Measurements from ENCODE around the gene MED16. TPM values are rescaled to one million over a fixed set of nuclear protein-coding genes. Genes with fewer than 3 reads are reported as not detected.
"Not testable (repeated sequence)": the region's sequence is repeated elsewhere in the genome, so short reads cannot be mapped to it uniquely, and the experiment has no call there.

The MED16 gene
- total RNA-seq, 1 donor from 2014 or later: 66.9 TPM

GRCh38 chr19:889662-890295 lies 3.2 kb downstream of the MED16 start:
- DNase-seq (ENCODE audit: low spot score): no peak

- no peak for DNase-seq (ENCODE audit: low spot score)
Measured at GRCh38 chr19:888581-889385, 4.2 kb downstream of the MED16 start.

GRCh38 chr19:887599-887998 lies 5.4 kb downstream of the MED16 start:
- DNase-seq (ENCODE audit: low spot score): no peak

DNA sequence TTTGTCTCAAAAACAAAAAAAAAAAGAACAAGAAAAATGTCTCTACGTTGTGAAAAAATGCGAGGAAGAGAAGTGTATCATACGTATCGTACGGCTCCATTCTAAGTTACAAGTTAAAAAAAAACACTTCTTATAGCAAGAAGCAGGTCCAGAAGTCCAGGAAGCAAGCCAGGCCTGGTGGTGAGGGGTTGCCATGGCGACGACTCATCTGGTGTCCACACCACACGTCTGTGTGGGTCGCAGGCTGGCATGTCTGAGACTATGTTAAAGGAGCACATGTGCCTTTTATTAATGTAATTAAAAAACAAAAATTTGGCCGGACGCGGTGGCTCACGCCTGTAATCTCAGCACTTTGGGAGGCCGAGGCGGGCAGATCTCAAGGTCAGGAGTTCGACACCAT lies 5.9 kb downstream of the MED16 start:
- no peak for DNase-seq (ENCODE audit: low spot score)

DNA sequence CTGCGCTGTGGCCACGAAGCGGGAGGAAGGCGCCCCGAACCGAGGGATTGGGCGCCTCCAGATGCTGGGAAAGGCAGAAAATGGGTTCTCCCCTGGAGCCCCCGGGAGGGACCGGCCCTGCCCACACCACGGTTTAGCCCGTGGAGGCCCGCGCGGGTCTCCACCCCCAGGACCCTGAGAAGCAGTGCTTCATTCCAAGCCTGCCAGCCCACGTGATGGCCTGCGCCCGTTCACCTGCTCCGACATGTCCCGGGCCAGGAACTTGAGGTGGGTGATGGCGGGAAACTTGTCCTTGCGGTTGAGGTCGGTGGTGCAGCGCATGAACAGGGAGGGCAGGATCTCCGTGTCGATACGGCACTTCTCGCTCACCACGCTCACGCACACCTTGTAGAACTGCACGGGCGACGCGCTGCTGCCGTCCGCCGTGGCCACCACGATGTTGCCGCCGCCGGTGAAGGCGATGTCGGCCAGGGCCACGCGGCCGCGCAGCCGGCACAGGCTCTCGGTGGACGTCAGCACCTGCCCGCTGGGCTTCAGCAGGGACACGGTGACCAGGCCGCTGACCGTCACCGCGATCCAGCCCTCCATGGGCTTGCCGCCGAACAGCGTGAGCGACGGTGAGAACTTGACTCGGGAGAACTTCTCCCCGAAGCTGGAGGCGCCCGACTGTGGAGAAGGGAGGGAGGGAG lies 7.3 kb downstream of the MED16 start:
- no peak for DNase-seq (ENCODE audit: low spot score)

GRCh38 chr19:884420-885211 lies 8.4 kb downstream of the MED16 start:
- DNase-seq (ENCODE audit: low spot score): no peak

DNA sequence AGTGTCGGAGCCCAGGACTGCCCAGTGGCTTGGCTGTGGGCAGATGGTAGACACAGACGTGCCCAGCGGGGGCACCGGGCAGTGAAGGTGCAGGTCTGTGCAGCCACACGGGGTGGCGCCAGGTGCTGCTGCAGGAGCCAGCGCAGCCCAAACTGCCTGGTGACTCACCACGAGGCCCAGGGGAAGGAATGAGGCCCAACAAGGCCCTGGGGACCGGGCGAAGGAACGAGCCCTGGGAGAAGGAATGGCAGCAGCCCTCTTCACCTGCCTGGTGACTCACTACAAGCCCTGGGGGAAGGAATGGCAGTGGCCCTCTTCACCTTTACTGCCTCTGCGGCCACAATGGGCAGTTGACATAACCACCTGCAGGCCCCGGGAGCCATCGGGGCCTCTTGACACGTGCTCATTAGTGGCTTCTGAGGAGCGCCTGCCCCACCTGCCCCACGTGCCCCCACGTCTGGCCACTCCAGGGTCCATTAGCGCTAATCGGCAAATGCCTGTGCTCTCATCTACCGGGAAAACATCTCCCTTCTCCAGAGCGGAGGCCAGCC lies 9.3 kb downstream of the MED16 start:
- DNase-seq (ENCODE audit: low spot score): no peak

GRCh38 chr19:882871-883497 lies 10.0 kb downstream of the MED16 start:
- no peak for DNase-seq (ENCODE audit: low spot score)

DNA sequence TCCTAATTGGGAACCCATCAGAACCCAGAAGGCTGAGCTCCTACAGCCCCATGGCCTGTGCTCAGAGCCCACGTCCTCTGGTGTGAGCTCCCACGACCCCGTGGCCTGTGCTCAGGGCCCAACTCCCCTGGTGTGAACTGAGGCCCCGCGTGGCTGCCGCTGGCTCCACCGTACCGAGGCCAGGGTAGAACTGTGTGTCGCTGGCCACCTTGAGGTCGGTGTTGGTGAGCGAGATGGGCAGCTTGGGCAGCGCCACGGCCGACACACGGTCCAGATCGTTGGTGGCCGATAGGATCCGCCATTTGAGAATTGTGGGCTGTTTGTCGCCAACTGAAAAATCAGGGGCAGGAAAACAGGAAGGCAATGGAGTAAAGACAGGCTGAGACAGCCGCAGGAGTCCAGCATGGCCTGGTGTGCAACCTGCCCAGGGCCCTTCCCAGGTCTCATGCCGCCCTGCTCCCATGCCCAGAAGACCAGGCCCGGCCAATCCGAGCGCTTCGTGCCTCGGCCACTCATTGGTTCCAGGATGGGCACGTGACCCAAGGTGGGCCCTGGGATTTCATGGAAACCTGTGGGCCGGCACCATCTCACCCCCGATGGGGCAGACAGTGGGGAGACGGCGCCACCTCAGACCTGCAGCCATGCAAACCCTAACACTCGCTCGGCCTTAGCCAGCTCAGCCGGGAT lies 11.5 kb downstream of the MED16 start:
- DNase-seq (ENCODE audit: low spot score): no peak

- no peak for DNase-seq (ENCODE audit: low spot score)
Measured at GRCh38 chr19:879711-880438, 13.1 kb downstream of the MED16 start.

- not testable (repeated sequence) for DNase-seq (ENCODE audit: low spot score)
Measured at GRCh38 chr19:878751-879561, 14.0 kb downstream of the MED16 start.

DNA sequence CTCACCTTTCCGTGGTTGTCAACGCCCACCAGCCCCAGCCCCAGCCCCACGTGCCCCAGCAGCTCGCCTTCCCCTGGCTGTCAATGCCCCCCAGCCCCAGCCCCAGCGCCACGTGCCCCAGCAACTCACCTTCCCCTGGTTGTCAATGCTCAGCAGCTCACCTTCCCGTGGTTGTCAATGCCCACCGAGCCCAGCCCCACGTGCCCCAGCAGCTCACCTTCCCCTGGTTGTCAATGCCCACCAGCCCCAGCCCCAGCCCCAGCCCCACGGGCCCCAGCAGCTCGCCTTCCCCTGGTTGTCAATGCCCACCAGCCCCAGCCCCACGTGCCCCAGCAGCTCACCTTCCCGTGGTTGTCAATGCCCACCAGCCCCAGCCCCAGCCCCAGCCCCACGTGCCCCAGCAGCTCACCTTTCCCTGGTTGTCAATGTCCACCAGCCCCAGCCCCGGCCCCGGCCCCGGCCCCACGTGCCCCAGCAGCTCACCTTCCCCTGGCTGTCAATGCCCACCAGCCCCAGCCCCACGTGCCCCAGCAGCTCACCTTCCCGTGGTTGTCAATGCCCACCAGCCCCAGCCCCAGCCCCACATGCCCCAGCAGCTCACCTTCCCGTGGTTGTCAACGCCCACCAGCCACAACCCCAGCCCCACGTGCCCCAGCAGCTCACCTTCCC lies 14.9 kb downstream of the MED16 start:
- DNase-seq (ENCODE audit: low spot score): not testable (repeated sequence)

DNA sequence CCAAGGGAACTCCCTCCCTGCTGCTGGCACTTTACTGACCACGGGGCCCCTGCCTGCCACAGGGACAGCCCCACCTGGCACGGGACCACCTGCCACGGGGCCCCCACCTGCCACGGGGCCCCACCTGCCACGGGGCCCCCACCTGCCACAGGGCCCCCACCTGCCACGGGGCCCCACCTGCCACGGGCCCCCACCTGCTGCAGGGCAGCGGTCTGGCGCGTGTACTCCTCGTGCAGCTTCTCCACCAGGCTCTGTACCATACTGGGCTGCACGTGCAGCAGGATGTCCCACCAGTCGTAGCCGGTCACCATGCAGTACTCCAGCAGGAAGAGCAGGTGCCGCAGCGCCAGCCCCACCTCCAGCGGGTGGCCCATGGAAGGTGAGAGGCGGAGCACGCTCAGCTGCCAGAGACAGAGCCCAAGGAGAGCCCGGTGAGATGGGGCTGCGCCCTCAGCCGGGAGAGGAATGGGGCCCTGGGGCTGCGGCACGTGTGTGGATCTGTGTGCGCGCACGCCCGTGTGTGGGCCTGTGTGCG lies 16.1 kb downstream of the MED16 start:
- no peak for DNase-seq (ENCODE audit: low spot score)

GRCh38 chr19:876089-876488 lies 16.9 kb downstream of the MED16 start:
- no peak for DNase-seq (ENCODE audit: low spot score)

DNA sequence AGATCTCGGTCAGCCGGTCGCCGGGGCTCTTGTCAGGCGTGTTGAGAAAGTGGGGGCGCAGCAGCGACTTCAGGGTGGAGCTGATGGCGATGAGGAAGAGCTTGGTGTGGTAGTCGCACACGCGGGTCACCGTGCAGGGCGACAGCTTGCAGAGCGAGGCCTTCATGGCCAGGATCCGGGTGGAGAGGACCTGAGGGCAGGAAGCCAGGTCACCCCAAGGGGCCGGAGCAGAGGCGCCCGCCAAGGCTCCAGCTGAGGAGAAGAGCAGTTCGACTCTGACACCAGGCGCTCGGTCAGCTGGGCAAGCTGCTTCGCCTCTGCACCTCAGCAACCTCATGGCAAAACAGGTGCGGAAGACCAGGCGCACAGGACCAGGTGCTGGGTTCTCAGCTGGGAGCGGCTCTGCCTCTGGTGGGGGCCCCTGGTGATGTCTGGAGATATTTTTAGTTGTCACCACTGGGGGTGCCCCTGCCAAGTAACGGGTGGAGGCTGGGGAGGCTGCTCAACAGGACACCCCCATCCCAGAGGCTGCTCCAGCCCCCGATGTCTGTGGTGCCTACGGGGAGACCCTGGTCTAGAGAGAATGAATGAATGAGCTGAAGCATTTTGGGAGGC lies 17.6 kb downstream of the MED16 start:
- DNase-seq (ENCODE audit: low spot score): no peak

DNA sequence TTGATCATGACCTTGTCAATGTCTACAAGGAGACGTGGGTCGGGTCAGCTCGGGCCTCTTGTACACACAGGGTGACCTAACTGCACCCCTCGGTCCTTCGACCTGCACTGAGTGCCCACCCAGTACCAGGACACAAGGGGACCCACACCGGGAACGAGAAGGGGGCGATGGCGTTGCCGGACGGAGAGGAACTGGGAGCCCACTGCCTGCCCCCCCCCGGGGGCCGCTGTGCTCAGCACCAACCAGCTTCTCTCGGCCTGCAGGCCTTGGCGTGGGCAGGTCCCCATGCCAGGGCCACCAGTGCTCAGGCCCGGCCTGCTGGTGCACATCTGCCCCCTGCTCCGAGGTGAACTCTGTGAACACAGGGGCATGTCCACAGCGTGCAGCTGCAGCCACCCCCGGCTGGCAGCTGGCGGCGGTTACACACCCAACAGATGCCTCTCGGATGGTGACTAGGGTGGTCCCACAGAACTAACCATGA lies 19.4 kb downstream of the MED16 start:
- no peak for DNase-seq (ENCODE audit: low spot score)

DNA sequence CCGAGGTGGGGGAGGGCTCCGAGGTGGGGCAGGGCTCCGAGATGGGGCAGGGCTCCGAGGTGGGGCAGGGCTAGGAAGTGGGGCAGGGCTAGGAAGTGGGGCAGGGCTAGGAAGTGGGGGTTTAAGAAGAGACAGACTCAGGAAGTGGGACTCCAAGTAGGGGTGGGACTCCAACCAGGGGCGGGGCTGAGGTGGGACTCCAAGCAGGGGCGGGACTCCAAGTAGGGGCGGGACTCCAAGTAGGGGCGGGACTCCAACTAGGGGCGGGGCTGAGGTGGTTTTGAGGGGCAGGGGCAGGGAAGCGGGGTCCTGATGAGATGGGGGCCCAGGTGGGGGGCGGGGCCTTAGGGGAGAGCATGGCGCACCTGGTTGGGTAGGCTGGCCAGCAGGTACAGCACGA lies 19.9 kb downstream of the MED16 start:
- no peak for DNase-seq (ENCODE audit: low spot score)

Data from mucosa of gallbladder (tissue), 1 donor.